A549 (cell line): ENCODE measurements around the gene SCN3B. TPM values are rescaled to one million over a fixed set of nuclear protein-coding genes. Genes with fewer than 3 reads are reported as not detected.

Experiments used
- ATAC-seq, 2 experiments: fragments of 200-7000 bp in 1 of 2; fragments of >200 bp in 1 of 2; cut with Nextera tagmentation in 1 of 2; cut with Tn5 transposase in 1 of 2; 3 replicates each; pipeline versions ENCODE4 v1.8.0 to v1.9.1; 2018 to 2020; ENCODE audit warnings: mild to moderate bottlenecking in 1 of 2, moderate library complexity in 1 of 2
- CTCF ChIA-PET: fragments of 300-600 bp; sonication (Branson Sonifier 250); formaldehyde crosslinking; extraction: SDS; loops from one replicate; lab custom pipeline; 2021; ENCODE audit warnings: antibody characterized with exemption, inconsistent platforms; lab: Yijun Ruan, JAX
- POLR2A ChIA-PET: fragments of 350-600 bp; formaldehyde crosslinking; extraction: SDS; loops from one replicate; lab custom pipeline; 2021; ENCODE audit warnings: antibody characterized with exemption, inconsistent platforms; lab: Yijun Ruan, JAX
- DNase-seq, 2 experiments: peaks; one replicate each; pipeline versions ENCODE4 v3.0.0 to v3.0.0-alpha.2; 2011 to 2016; ENCODE audit warnings: low read depth in 1 of 2, low spot score in 1 of 2
- FAIRE-seq: peaks from 2 replicates; lab custom pipeline; 2011; peaks lifted over from hg19 to GRCh38; lab: Jason Lieb, UNC
- H3K27ac ChIP-seq, 2 experiments: fragments of >200 bp; sonication (Bioruptor Twin); formaldehyde crosslinking; 3 replicates each; pipeline ENCODE4 v1.5.1; 2016 to 2017
- H3K4me1 ChIP-seq: fragments of >200 bp; sonication (Bioruptor Twin); formaldehyde crosslinking; 3 replicates; pipeline ENCODE4 v1.6.1; 2016
- H3K4me2 ChIP-seq: fragments of >200 bp; sonication (Bioruptor Twin); formaldehyde crosslinking; 3 replicates; pipeline ENCODE4 v1.6.1; 2016
- H3K4me3 ChIP-seq: fragments of >200 bp; sonication (Bioruptor Twin); formaldehyde crosslinking; 3 replicates; pipeline ENCODE4 v1.5.1; 2016
- H3K9me3 ChIP-seq: fragments of >200 bp; sonication (Bioruptor Twin); formaldehyde crosslinking; 3 replicates; pipeline ENCODE4 v1.6.1; 2016
- BCL3 ChIP-seq: fragments of >200 bp; sonication (Bioruptor Twin); formaldehyde crosslinking; IDR thresholded peaks from 3 replicates; pipeline ENCODE4 v1.6.1; 2016
- CBX2 ChIP-seq: fragments of 200-600 bp; sonication (generic); IDR thresholded peaks from 2 replicates; pipeline ENCODE4 v1.6.1; 2016; ENCODE audit warnings: low read depth, mild to moderate bottlenecking, borderline replicate concordance
- CBX8 ChIP-seq: fragments of 200-600 bp; sonication (generic); IDR thresholded peaks from 2 replicates; pipeline ENCODE4 v1.6.1; 2016
- CEBPB ChIP-seq, 2 experiments: fragments of >200 bp in 1 of 2; sonication (Bioruptor Twin) in 1 of 2; formaldehyde crosslinking in 1 of 2; IDR thresholded peaks; 2 replicates each; pipeline ENCODE4 v1.6.1; 2012 to 2016
- CHD2 ChIP-seq: fragments of 150-350 bp; IDR thresholded peaks from 2 replicates; pipeline ENCODE4 v1.6.1; 2014; ENCODE audit warnings: low read length; ENCODE audit not compliant: partially characterized antibody
- EHF ChIP-seq: fragments of 250-450 bp; sonication (Bioruptor Pico); IDR thresholded peaks from 2 replicates; pipeline ENCODE4 v1.5.0; 2020; ENCODE audit warnings: mild to moderate bottlenecking
- EHMT2 ChIP-seq: fragments of 200-600 bp; sonication (generic); IDR thresholded peaks from 2 replicates; pipeline ENCODE4 v1.6.1; 2016; ENCODE audit warnings: antibody characterized with exemption, low read depth, mild to moderate bottlenecking, moderate library complexity
- EP300 ChIP-seq, 2 experiments: fragments of >200 bp; sonication (Bioruptor Twin); formaldehyde crosslinking; IDR thresholded peaks; 2 replicates in 1 of 2; 3 replicates in 1 of 2; pipeline ENCODE4 v1.6.1; 2016 to 2017
- ESRRA ChIP-seq: fragments of 150-350 bp; IDR thresholded peaks from 2 replicates; pipeline ENCODE4 v1.6.1; 2014; ENCODE audit warnings: mild to moderate bottlenecking, low read length, borderline replicate concordance
- HDAC2 ChIP-seq: fragments of 200-600 bp; sonication (generic); IDR thresholded peaks from 2 replicates; pipeline ENCODE4 v1.6.1; 2016
- HES2 ChIP-seq: fragments of >200 bp; sonication (Bioruptor Twin); formaldehyde crosslinking; IDR thresholded peaks from 2 replicates; pipeline ENCODE4 v1.6.1; 2016
- HOXB13 ChIP-seq: fragments of 250-450 bp; sonication (Bioruptor Pico); IDR thresholded peaks from 2 replicates; pipeline ENCODE4 v1.5.0; 2020; ENCODE audit warnings: low read depth, mild to moderate bottlenecking, moderate library complexity
- JUN ChIP-seq, 2 experiments: fragments of >200 bp; sonication (Bioruptor Twin); formaldehyde crosslinking; IDR thresholded peaks; 2 replicates in 1 of 2; 3 replicates in 1 of 2; pipeline ENCODE4 v1.6.1; 2016 to 2017
- JUNB ChIP-seq: fragments of >200 bp; sonication (Bioruptor Twin); formaldehyde crosslinking; IDR thresholded peaks from 2 replicates; pipeline ENCODE4 v1.6.1; 2016
- NPAS2 ChIP-seq: fragments of 250-450 bp; sonication (Bioruptor Pico); IDR thresholded peaks from 2 replicates; pipeline ENCODE4 v1.8.0; 2022; ENCODE audit warnings: mild to moderate bottlenecking, moderate library complexity, borderline replicate concordance
- PBX3 ChIP-seq: IDR thresholded peaks from 2 replicates; pipeline ENCODE4 v1.6.1; 2012
- PHF8 ChIP-seq: fragments of 200-600 bp; sonication (generic); IDR thresholded peaks from 2 replicates; pipeline ENCODE4 v1.6.1; 2016; ENCODE audit warnings: low read depth, mild to moderate bottlenecking, antibody characterized with exemption, moderate library complexity, borderline replicate concordance
- SREBF2 ChIP-seq: fragments of 450-650 bp; IDR thresholded peaks from 2 replicates; pipeline ENCODE4 v1.6.1; 2014; ENCODE audit warnings: mild to moderate bottlenecking, moderate library complexity
- TP53 ChIP-seq: fragments of 250-450 bp; sonication (Bioruptor Pico); IDR thresholded peaks from 2 replicates; pipeline ENCODE4 v1.5.0; 2021; ENCODE audit warnings: mild to moderate bottlenecking, moderate library complexity
- ZC3H11A ChIP-seq: fragments of 450-650 bp; IDR thresholded peaks from 2 replicates; pipeline ENCODE4 v1.6.1; 2014; ENCODE audit warnings: antibody characterized with exemption, mild to moderate bottlenecking
- WGBS: methylation state at CpG from one replicate; pipeline ENCODE4 v1.1.6; 2017; ENCODE audit errors: missing lambda C conversion rate; 5-methylcytosine and 5-hydroxymethylcytosine counted together
- polyA plus RNA-seq, 4 experiments: library from polyadenylated mRNA; depleted of rRNA in 3 of 4; stranded (reverse); fragments of >200 nt; fragmentation: RNase III in 1 of 4; extraction: RNeasy Plus Mini Kit Qiagen cat#74134 plus additional on column Dnase treatment in 1 of 4; gene quantifications; 2 replicates in 3 of 4; 3 replicates in 1 of 4; pipeline ENCODE4 v1.2.3, GENCODE V29; 2011 to 2017
- TF ChIP-seq, protein P1 (sequence below): fragments of 250-450 bp; sonication (Bioruptor Pico); IDR thresholded peaks from 2 replicates; pipeline ENCODE4 v1.5.0; 2020; ENCODE audit warnings: low read depth, mild to moderate bottlenecking, moderate library complexity
- TF ChIP-seq, protein P2 (sequence below): IDR thresholded peaks from 2 replicates; pipeline ENCODE4 v1.6.1; 2012
- TF ChIP-seq, protein P3 (sequence below): fragments of >200 bp; sonication (Bioruptor Twin); formaldehyde crosslinking; IDR thresholded peaks from 3 replicates; pipeline ENCODE4 v1.5.1; 2016

SCN3B gene
- polyA plus RNA-seq, 2 of the 4 experiments (the other 2 are of a cell fraction), result 0.18 to 0.37 TPM

DNA sequence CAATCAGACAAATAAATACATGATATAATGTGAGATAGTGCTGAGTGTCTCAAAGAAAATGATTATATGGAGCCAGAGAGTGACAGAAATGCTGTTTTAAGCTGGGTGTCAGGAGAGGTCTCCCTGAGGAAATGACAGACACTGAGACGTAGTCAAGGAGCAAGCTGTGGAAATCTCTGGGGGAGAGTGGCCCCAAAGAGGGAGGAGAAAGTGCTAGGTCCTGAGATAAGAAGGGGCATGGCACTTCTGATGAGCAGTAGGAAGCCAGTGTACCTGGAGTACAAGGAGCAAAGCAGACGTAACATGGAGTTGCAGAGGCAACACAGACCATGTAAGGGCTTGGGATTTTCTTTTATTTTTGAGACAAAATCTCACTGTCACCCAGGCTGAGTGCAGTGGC is 48.3 kb upstream of the SCN3B start (continued):
- TF ChIP-seq PBX3, result no peak
- TF ChIP-seq, protein P1, sequence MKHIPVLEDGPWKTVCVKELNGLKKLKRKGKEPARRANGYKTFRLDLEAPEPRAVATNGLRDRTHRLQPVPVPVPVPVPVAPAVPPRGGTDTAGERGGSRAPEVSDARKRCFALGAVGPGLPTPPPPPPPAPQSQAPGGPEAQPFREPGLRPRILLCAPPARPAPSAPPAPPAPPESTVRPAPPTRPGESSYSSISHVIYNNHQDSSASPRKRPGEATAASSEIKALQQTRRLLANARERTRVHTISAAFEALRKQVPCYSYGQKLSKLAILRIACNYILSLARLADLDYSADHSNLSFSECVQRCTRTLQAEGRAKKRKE, result no peak
- TF ChIP-seq, protein P2, sequence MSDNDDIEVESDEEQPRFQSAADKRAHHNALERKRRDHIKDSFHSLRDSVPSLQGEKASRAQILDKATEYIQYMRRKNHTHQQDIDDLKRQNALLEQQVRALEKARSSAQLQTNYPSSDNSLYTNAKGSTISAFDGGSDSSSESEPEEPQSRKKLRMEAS, result no peak
- no peak for TF ChIP-seq JUN (IDR thresholded peaks at IDR 0.05)
- TF ChIP-seq CBX2, result no peak
- no peak for TF ChIP-seq CHD2
- no peak for TF ChIP-seq SREBF2

DNA sequence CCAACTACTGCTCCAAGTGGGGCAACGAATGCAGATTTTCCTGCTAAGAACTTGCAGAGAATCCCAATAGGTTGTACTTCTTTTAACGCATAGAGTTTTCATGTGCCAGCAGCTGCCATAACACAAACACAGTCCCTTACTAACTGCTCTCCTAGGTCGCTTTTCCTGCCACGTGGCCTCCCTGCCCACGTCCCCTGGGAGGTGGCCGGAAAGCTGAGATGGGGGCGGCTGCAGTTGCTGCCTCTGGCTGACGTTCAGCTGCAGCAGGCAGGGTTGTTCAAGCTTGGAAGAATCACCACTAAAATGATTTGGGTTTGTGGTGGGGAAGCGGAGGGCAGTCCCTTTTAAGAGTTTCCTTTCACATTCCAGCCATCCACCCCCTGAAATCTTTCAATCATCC is 47.7 kb upstream of the SCN3B start:
- TF ChIP-seq CEBPB (IDR thresholded peaks at IDR 0.05), result no peak
- TF ChIP-seq HES2, result no peak
- no peak for TF ChIP-seq BCL3
- TF ChIP-seq HOXB13, result no peak
- TF ChIP-seq EHF (CRISPR knock-in tag), result no peak
- no peak for TF ChIP-seq EP300 (IDR thresholded peaks at IDR 0.05)
- no peak for TF ChIP-seq EHMT2
- no peak for TF ChIP-seq CBX2
- TF ChIP-seq, protein P1, result no peak
- no peak for TF ChIP-seq TP53
- TF ChIP-seq PHF8, result no peak
- TF ChIP-seq, protein P3, sequence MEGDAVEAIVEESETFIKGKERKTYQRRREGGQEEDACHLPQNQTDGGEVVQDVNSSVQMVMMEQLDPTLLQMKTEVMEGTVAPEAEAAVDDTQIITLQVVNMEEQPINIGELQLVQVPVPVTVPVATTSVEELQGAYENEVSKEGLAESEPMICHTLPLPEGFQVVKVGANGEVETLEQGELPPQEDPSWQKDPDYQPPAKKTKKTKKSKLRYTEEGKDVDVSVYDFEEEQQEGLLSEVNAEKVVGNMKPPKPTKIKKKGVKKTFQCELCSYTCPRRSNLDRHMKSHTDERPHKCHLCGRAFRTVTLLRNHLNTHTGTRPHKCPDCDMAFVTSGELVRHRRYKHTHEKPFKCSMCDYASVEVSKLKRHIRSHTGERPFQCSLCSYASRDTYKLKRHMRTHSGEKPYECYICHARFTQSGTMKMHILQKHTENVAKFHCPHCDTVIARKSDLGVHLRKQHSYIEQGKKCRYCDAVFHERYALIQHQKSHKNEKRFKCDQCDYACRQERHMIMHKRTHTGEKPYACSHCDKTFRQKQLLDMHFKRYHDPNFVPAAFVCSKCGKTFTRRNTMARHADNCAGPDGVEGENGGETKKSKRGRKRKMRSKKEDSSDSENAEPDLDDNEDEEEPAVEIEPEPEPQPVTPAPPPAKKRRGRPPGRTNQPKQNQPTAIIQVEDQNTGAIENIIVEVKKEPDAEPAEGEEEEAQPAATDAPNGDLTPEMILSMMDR, result no peak
- no peak for TF ChIP-seq HDAC2
- no peak for TF ChIP-seq ZC3H11A
- no peak for TF ChIP-seq CHD2
- no peak for TF ChIP-seq ESRRA
- no peak for TF ChIP-seq CBX8
- TF ChIP-seq JUNB, result no peak
- no peak for TF ChIP-seq NPAS2
- TF ChIP-seq PBX3, result no peak
- no peak for DNase-seq
- H3K4me2 ChIP-seq, result no peak overlapping the region
- WGBS, result 41% methylated on average over 9 of the region's 9 CpGs
- H3K27ac ChIP-seq, result no peak overlapping the region
- no peak overlapping the region for H3K4me3 ChIP-seq
- H3K4me1 ChIP-seq, result no peaks in the 10 kb centered on the region
- POLR2A ChIA-PET, result no interaction called here
- no peak for FAIRE-seq
- no peaks in the 10 kb centered on the region for H3K9me3 ChIP-seq
- no peak for ATAC-seq
- CTCF ChIA-PET, result interaction anchor here (0.6 to 7.2 kb wide), 3 partner anchors 9 to 206 kb away, joined by 3 to 189 read pairs (median 6); no protein-coding TSS in a partner anchor
